ENCODE data around the gene PPP2R5C. TPM values are rescaled to one million over a fixed set of nuclear protein-coding genes. Genes with fewer than 3 reads are reported as not detected.
"Not testable (repeated sequence)": the region's sequence is repeated elsewhere in the genome, so short reads cannot be mapped to it uniquely, and the experiment has no call there.

Gene PPP2R5C
- total RNA-seq, 1 donor from 2014 or later: 237 TPM

DNA sequence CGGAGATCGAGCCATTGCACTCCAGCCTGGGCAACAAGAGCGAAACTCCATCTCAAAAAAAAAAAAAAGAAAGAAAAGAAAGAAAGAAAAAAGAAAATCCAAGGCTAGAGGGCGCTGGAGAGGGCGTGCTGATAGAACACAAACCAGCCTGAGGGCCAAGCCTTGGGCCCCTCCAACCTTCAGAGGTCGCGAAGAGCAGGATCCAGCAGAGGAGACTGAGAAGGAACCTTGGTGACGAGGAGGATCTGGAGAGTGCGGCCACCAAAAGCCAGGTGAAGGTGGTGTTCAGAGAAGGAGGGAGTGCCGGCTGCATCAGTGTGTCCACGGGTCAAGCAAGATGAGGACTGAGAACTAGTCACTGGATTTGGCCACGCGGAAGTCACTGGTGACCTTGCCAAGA, 198.7 kb downstream of the PPP2R5C start:
- intact Hi-C loops (cut with micrococcal nuclease): loop anchor here (5.0 kb wide), 4 partner anchors 182 to 562 kb away; partner anchors contain the start of gene PPP2R5C

DNA sequence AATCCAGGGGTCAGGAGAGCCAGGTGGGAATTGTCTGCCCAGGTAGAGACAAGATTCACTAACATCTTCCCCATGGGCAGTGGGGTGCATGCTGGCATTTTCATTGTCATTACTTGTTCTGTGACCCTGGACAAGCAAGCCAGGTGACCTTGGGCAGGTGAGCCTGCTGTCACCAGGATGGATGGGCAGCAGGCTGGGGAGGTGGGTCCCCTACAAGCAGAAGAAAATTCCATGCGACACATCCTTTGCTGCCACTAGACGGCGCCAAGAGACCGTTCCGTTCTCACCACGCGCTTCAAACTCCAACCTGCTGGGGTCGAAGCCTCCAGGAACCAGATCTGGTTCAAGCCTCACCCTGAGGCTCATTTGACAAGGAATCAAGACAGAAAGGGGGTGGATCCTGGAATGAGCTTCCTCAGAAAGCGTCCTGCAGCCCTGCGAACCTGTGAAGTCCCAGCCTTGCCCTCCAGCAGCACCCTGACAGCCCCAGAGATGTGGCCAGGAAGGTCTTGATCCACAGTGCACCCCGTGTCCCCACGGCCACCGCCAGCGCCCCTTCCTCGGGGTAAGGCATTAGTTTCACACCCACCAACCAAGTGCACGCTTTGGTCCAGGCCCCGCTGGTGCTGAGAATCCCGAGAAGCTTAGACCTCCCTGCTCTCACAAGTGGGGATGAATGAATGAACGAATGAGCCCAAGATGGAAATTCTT, 199.7 kb downstream of the PPP2R5C start:
- intact Hi-C loops (cut with micrococcal nuclease): loop anchor here (1.0 to 5.0 kb wide), 6 partner anchors 135 to 561 kb away; partner anchors contain the start of gene PPP2R5C

DNA sequence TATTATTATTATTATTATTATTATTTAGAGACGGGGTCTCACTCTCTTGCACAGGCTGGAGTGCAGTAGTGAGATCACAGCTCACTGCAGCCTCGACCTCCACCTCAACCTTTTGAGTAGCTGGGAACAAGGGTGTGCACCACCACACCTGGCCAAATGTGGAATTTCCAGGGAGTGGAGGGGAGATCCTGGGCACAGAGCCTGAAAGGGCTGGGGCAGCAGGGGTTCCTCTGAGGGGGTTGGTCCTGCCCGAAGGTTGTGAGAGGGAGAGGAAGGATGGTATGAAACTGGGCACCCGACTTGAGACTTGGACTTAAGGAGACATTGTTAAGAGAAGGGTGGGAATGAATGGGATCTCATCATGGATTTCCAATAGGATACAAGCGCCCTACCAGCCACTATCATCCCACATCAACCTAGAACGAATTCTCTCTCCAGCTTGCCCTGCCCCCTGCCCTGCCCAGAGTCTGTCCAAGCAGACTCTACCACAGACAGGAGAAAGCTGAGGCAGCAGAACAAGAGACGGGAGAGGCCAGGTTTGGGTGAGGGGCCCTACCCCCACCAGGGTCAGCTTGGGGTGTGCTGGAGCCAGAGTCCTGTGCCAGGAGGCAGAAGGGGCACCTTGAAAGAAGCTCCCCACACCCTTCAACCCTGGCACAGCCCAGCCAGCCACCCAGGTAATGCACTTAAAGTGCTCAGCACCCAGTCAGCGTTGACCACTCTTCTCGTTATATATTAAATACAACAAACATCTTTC, 200.4 kb downstream of the PPP2R5C start:
- intact Hi-C loops (cut with micrococcal nuclease): loop anchor here (1.0 to 5.0 kb wide), 6 partner anchors 134 to 560 kb away; partner anchors contain the start of gene PPP2R5C

DNA sequence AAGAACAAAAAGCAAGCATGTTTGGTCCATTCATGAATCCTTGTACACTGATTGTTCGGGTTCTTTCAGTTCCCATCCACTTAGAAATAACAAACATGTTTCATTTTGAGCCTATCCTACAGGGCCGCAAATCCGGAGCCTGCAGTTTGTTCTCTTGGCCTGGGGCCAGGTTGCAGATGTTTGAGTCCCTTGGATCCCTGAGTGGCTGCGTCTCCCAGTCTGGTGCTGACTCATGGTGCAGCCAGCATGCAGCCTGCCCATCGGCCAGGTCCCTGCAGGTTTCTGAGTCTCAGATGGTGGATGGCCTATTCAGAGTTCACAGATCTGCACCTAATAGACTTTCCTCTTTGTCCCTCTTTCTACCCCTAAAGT, 201.0 kb downstream of the PPP2R5C start:
- intact Hi-C loops (cut with micrococcal nuclease): loop anchor here (5.0 kb wide), 4 partner anchors 180 to 560 kb away; partner anchors contain the start of gene PPP2R5C

DNA sequence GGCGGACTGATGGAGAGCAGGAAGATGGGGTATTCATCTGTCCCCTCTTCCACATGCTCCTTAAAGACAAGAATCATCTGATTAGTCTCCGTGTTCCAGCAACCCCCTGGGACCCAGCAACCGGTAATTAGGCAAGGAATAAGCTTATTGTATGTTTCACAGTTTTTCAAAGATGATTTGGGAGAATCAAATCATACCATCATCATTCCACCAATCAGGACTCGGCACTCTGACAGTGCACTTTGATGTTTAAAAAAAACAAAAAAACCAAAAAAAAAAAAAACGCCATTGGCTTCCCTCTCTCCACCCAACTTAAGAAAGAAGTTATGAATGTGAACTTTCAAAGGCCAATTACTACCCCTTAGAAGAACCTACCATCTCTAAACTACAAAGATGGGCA, 201.5 kb downstream of the PPP2R5C start:
- intact Hi-C loops (cut with micrococcal nuclease): loop anchor here (5.0 kb wide), 4 partner anchors 179 to 559 kb away; partner anchors contain the start of gene PPP2R5C

DNA sequence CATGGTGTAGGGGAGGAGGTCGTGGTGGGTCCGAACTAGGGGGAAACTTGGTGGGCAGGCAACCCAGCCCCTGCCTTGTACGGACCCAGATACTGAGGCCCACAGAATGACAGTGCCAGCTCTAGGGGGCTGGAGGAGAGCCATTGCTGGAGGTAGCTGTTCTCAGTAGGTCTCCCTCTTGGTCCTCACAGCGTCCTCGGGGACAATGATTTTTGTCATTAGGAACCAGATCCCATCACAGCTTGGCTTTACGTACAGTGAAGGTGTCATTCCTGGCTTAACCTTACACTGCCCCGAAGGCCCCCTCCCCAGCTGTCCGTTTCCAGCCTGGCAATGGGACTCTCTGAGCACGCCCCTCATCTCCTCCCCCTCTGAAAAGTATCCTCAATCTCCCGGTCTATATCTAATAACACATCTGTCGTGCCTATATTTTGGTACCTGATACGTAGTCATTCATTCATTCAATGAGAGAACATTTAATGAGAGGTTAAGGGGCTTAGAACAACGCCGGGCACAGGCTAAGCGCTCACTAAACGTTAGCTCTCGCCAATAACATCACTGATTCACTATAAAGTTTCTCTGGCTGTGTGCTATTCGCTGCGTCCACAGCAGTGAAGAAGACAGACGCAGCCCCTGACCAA, 202.3 kb downstream of the PPP2R5C start:
- intact Hi-C loops (cut with micrococcal nuclease): loop anchor here (1.0 to 5.0 kb wide), 8 partner anchors 15 to 559 kb away; partner anchors contain the start of genes CINP, PPP2R5C and TECPR2

DNA sequence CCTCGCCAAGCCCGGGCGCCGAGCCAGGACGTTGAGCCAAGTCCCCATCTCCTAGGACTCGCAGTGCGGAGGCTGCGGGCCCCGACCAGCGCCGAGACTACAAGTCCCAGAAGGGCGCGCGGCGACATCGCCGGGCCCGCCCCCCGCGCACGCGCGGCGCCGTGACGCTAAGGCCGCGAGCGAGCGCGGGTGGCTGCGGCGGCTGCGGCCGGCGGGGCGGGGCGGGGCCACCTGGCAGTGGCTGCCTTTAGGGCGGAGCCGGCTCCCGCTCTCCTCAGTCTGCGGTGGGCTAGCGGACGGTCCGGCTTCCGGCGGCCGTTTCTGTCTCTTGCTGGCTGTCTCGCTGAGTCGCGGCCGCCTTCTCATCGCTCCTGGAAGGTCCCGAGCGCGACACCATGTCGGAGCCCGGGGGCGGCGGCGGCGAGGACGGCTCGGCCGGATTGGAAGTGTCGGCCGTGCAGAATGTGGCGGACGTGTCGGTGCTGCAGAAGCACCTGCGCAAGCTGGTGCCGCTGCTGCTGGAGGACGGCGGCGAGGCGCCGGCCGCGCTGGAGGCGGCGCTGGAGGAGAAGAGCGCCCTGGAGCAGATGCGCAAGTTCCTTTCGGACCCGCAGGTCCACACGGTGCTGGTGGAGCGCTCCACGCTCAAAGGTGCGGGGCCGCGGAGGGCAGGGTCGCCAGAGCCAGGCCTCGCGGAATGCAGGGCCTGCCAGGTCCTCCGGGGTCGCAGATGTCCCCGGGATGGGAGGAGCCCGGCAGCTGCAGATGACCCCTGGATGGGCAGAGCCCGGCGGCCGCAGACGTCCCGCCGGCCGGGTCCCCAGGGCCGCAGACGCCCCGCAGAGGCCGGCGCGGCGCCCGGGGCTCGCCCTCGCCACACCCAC, 203.0 kb downstream of the PPP2R5C start, which contains the start of gene DYNC1H1:
TSS of gene DYNC1H1 (plus strand) at position 277 of the 884 bp plus-strand sequence. CDS start at position 396, 119 bp downstream.
- intact Hi-C loops (cut with micrococcal nuclease): loop anchor here (1.0 to 5.0 kb wide), 8 partner anchors 16 to 558 kb away; partner anchors contain the start of genes CINP, PPP2R5C and TECPR2

DNA sequence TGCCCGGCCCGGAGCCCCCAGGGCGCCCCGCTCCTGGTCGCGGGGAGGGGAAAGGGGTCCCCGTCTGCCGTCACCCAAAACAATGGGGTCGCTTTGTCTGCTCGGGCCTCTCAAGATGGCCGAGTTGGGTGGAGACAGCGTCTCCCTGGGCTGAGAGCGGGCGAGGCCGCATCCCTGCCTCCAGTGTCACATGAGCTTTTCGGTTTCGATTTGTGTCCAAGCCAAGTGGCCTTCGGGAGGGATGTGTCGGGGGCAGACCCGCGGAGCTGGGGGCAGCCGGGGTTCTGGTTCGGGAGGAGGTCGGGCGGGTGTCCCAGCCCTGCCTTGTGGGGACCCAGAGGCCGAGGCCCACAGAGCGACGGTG, 203.7 kb downstream of the PPP2R5C start:
- intact Hi-C loops (cut with micrococcal nuclease): loop anchor here (2.0 kb wide), 2 partner anchors 56 to 398 kb away; partner anchors contain the start of genes CINP and TECPR2

DNA sequence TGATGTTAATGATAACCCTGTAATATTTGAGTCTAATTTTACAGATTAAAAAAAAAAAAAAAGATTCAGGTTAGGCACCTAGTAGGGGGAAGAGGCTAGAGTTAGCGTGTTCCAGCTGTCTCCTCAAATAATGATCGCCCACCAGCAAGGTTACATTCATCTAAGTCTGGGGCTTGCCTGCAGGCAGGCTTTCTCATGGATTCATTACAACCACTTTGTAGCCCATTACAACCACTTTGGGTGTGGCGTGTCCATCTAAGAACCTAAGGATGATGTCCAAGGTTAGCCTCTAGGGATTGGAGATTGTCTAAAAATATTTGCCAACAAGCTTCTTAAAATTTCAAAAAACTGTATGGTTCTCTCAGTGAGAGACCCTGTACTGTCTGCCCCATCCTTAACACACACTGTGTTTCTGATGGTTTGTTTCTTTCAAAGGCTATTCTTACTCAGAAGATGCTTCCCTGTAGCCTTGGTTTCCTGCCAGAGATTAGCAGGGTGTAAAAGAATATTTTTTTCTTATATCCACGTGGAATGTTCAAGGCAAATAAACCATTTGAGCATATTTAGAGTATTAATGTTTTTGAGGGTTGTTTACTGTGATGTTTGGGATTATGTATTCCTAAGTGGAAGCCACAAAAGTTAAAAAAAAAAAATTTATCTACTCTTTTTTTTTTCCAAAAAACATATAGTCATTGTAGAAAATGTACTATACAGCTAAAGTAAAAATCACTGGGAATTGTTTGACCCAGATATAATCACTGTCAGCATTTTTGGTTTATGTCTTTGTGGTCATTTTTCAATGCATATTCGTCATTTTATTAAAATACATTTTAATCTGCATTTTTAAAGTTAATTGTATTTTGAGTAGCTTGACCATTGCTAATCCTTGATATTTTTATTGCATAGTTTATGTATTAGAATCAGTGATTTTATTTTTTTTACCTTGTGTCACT, 204.5 kb downstream of the PPP2R5C start:
- intact Hi-C loops (cut with micrococcal nuclease): loop anchor here (2.0 kb wide), 2 partner anchors 55 to 397 kb away; partner anchors contain the start of genes CINP and TECPR2

DNA sequence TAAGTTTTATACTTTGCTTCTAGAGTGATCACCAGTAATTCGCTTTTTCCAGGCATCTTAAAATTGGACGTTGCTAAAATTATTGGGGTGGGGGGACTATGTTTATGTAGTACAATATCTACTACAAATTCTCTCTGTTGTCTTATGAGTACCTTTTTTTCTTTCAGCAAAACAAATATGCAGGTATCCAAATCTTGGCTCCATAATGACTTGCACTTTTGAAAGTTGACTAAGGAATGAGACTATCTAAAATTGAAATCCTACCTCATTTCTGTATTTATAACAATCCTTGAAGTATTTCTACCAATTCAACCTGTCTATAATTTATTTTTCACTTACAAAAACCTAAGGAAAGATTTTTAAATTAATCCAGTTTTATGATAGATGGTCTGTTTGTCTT, 205.2 kb downstream of the PPP2R5C start:
- intact Hi-C loops (cut with micrococcal nuclease): no loop called here

DNA sequence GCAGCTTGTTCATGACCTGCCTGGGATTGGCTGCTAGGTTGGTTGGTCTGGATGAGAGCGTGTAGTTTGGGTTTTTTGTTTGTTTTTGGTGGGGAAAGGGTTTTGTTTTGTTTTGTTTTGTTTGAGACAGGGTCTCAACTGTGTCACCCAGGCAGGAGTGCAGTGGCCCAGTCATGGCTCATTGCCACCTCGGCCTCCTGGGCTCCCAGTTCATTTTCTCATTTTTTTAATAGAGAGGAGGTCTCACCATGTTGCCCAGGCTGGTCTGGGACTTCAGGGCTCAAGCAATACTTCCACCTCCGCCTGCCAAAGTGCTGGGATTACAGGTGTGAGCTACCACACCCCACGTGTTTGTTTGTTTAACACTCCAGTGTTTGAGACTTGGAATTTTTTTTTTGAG, 206.7 kb downstream of the PPP2R5C start:
- intact Hi-C loops (cut with micrococcal nuclease): no loop called here

DNA sequence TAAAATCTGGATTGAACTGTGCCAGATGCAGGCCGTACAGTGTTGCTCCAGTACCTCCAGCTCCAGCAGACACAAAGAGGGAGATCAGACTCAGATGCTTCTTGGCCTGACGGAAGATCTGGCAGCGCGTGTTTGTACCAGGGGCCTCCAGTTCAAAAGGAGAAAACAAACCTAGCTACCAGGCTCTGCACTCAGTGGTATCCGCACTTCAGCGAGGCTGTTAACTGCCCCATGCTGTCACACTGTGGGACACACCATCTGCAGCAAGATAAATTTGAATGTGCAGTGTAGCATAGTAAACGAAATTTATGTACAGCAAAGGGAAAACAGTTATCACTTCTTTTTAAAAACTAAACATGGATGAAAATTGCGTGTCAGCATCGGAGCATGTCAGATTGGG, 208.0 kb downstream of the PPP2R5C start:
- intact Hi-C loops (cut with micrococcal nuclease): no loop called here

DNA sequence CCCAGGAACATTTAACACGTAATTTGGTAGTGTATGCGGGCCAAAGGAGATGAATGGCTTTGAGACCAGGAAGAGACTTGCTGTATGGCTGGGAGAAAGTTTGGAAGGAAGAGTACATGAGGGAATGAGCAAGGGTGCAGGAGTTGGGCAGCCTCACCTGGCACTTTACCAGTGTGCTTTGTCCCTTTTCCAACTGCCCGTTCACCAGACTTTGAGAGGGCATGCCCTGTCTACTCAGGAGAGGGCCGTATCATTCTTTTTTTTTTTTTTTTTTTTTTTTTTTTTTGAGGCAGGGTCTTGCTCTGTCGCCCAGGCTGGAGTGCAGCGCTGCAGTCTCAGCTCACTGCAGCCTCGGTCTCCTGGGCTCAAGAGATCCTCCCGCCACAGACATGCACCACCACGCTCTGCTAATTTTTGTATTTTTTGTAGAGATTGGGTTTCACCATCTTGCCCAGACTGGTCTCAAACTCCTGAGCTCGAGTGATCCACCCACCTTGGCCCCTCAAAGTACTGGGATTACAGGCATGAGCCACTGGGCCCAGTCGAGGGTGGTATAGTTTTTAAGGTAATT, 209.4 kb downstream of the PPP2R5C start:
- intact Hi-C loops (cut with micrococcal nuclease): no loop called here

DNA sequence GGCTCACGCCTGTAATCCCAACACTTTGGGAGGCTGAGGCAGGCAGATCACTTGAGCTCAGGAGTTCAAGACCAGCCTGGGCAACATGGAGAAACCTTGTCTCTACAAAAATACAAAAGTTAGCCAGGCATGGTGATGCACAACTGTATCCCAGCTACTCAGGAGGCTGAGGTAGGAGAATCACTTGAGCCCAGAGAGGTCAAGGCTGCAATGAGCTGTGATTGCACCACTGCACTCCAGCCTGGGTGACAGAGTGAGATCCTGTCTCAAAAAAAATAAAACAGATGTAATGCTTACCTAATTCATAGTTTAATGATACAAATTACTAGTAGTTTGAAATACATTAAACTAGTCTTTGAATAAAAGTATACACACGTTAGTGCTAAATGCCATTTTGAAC, 209.9 kb downstream of the PPP2R5C start:
- intact Hi-C loops (cut with micrococcal nuclease): not testable (repeated sequence)

DNA sequence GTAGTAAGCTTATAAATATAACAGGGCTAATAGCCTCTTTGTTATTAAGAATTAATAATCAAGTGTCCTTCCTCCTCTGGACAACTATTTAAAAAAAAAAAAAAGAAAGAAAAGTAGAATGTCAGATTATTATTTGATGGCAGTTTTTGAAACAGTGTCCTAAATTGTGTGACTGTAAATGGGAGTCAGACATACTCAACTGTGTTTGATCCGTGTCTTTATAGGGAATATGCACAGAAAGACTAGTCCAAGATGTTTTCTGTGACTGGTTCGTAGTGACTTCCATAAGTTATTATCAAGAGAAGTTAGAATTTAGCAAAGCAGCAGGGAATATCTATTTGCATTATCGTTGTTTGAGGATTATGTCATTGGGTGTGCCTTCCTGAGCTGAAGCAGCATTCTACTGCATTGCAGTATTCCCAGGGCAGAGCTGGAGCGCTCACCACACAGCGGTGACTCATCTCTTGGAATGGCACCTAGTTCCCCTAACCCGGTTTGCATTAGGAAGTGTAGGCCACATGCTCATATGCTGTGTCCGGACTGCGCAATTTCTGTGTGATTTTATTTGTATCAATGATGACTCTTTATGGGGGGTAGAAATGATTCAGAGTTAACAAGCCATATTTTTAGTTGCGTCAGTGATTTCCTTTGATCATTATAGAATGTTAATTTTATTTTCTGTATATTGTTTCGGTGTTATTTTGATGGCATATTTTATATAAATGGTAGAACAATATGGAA, 210.8 kb downstream of the PPP2R5C start:
- intact Hi-C loops (cut with micrococcal nuclease): no loop called here

DNA sequence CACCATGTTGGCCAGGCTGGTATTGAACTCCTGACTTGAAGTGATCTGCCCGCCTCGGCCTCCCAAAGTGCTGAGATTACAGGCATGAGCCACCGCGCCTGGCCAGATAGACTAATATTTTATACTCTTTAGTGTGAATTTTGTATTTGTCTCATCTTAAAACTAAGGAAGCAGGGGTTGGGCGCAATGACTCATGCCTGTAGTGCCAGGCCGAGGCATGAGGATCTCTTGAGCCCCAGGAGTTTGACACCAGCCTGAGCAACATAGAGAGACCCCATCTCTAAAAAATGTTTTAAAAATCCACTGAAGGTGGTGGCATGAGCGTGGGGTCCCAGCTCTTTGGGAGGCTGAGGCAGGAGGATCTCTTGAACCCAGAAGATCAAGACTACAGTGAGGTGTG, 211.8 kb downstream of the PPP2R5C start:
- intact Hi-C loops (cut with micrococcal nuclease): no loop called here

DNA sequence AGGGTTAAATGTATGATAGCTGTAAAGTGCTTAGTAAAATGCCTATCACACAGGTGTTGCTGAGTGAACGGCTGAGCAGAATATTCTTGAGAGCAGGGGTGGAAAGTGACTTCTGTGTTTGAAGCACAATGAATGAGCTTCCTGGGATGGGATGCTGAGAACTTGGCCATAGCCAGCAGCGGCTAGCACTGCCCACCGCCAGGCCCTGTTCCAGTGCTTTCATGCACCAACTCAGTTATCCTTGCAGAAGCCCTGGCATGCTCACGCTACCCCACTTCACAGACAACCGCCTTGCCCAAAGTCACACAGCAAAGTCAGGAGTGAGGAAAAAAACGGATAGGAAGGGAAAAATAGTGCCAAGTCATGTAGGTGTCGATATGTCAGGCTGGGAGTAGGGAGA, 213.7 kb downstream of the PPP2R5C start:
- intact Hi-C loops (cut with micrococcal nuclease): no loop called here
